Left lung (tissue), 10 donors: ENCODE results near the gene RARRES1. TPM values are rescaled to one million over a fixed set of nuclear protein-coding genes. Genes with fewer than 3 reads are reported as not detected.

ENCODE experiments used
- ATAC-seq: fragments of 200-7000 bp; cut with Tn5 transposase; one replicate; pipeline ENCODE4 v1.9.1; 2020; ENCODE audit warnings: moderate library complexity
- DNase-seq, 4 donors: peaks; one replicate each; pipeline ENCODE4 v3.0.0-alpha.2; 2013 to 2020
- H3K27ac ChIP-seq, 2 donors: fragments of 200-600 bp; sonication (generic) in 1 of 2; one replicate each; pipeline versions ENCODE4 v1.5.0 to v1.8.0; 2020 to 2021
- H3K27me3 ChIP-seq, 2 donors: fragments of 200-600 bp; sonication (generic) in 1 of 2; one replicate each; pipeline versions ENCODE4 v1.5.0 to v1.8.0; 2020 to 2021
- H3K36me3 ChIP-seq, 2 donors: fragments of 200-600 bp; sonication (generic) in 1 of 2; one replicate each; pipeline versions ENCODE4 v1.5.0 to v1.8.0; 2020 to 2021
- H3K4me1 ChIP-seq, 2 donors: fragments of 200-600 bp; one replicate each; pipeline ENCODE4 v1.8.0; 2021
- H3K4me3 ChIP-seq, 2 donors: fragments of 200-600 bp; sonication (generic) in 1 of 2; one replicate each; pipeline versions ENCODE4 v1.5.0 to v1.8.0; 2020 to 2021; ENCODE audit warnings: mild to moderate bottlenecking in 1 of 2
- H3K9me3 ChIP-seq, 2 donors: fragments of 200-600 bp; sonication (generic) in 1 of 2; one replicate each; pipeline versions ENCODE4 v1.5.0 to v1.8.0; 2020 to 2021
- CTCF ChIP-seq, 2 donors: fragments of 200-600 bp; sonication (generic) in 1 of 2; IDR thresholded peaks; one replicate each; pipeline versions ENCODE4 v1.5.0 to v1.8.0; 2021; ENCODE audit warnings: antibody characterized with exemption in 2 of 2
- intact Hi-C, 2 donors: fragments of 100-400 bp; cut with DNase I; formaldehyde crosslinking; loops; one replicate each; pipeline versions ENCODE4 v1.11.2 to v1.14.2; 2022
- polyA plus RNA-seq, 6 donors: library from polyadenylated mRNA; unstranded; fragments of 120-200 nt; gene quantifications; one replicate each; pipeline ENCODE4 v1.2.1, GENCODE V29; 2013; ENCODE audit not compliant: insufficient read length in 6 of 6
- total RNA-seq, 2 donors: library from RNA; stranded (reverse); fragmentation: NEBNext Ultra II Directional; extraction: Animal tissue kit (Norgen Biotek cat#: 25700); gene quantifications; one replicate each; pipeline ENCODE4 v1.2.1, GENCODE V29; 2021
- donor health status: DM: no; HTN: yes; CAD: no.
- donor health status: DM: no; HTN: no; CAD: no.

The RARRES1 gene
- total and polyA plus RNA-seq, 8 donors: 39.4 to 131 (median 65.2) TPM

DNA sequence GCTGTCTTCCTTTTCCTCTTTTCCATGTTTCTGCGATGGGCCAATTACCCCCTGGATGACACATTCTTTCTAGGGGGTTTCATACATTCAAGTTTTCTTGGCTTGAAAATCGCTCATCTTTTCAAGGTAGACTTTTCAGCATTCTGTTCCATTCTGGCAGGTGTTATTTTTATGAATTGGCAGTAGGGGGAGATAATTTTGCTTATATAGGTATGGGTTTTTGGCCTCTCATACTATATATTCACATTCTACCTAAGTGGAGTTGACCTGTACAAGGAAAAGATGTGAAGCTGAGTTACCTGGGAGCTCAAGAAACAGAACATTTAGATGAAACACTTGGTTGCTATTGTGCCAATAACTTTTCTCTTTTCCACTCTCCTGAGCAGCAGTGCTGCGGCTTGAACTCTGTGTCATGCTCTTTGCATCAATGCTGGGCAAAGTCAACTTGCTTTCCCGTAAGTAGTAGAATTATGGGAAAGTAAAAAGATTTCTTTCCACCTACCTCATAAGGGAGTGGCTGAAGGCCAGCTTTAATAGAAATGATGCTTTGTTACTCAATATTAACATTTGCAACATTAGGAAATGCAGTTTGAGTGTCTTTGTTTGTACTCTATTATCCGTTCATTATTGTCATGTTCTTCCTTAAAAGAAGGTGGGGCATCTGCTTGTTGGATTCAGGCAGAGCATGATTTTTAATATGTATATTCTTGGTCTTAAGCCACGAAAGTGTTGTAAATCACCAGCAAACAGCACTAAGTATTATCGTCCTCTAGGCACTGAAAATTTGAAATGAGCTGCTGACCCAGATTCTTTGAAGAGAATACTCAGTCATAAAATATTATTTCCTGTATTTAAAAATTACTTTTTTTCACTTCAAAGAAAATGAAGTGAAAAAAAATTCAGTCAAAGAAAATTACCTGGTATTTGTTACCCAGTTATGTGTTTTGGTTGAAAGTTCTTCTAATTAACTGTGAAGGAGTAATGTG, 41.9 kb upstream of the RARRES1 start:
- Histone ChIP-seq H3K36me3 (no peaks in the 10 kb centered on the region), H3K4me1 (peaks cover 15 to 44% of the 10 kb centered on the region in 2 donors), H3K27ac (peak overlapping the region; percentile 2 to 14), H3K4me3 (no peak overlapping the region), H3K9me3 (no peaks in the 10 kb centered on the region), H3K27me3 (no peaks in the 10 kb centered on the region)
- intact Hi-C loops: no loop called here
- DNase-seq (peak in 2 of 4 donors; percentile 62 to 67), ATAC-seq (peak; percentile 11)
- no peak for TF ChIP-seq CTCF (IDR thresholded peaks at IDR 0.05)

DNA sequence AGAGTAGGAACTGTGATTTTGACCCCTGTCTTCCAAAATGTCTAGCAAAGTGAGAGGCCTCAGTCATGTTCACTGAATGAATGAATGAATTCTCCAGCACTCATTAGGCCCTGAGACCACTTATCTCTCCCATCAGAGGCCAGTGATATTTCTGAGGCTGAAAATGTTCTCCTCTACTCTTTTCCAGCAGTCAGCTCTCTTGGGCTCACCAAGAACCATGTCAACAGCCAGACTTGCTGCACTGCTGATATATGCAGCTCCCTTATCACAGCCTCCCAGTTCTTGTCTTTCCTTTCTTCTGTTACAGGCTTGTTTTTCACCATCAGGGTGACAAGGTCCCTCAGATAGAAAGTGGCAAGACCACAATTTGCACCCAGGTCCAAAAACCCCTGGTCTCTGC, 40.9 kb upstream of the RARRES1 start:
- Histone ChIP-seq H3K36me3 (no peaks in the 10 kb centered on the region), H3K4me3 (no peak overlapping the region), H3K9me3 (no peaks in the 10 kb centered on the region), H3K27me3 (no peaks in the 10 kb centered on the region), H3K4me1 (peaks cover 23 to 47% of the 10 kb centered on the region in 2 donors), H3K27ac (no peak overlapping the region)
- intact Hi-C loops: no loop called here
- no peak for ATAC-seq
- no peak for TF ChIP-seq CTCF (IDR thresholded peaks at IDR 0.05)
- no peak for DNase-seq

- Histone ChIP-seq H3K36me3 (no peaks in the 10 kb centered on the region), H3K9me3 (no peaks in the 10 kb centered on the region), H3K4me1 (peaks cover 28 to 41% of the 10 kb centered on the region in 2 donors), H3K4me3 (no peak overlapping the region), H3K27ac (peak overlapping the region in 1 of 2 donors; percentile 8), H3K27me3 (no peaks in the 10 kb centered on the region)
- DNase-seq: no peak
- TF ChIP-seq CTCF (IDR thresholded peaks at IDR 0.05): no peak
- intact Hi-C loops: no loop called here
- ATAC-seq: no peak
These were observed 39.7 kb upstream of the RARRES1 start for GRCh38 chr3:158771982-158772381.

GRCh38 chr3:158771577-158771976, 39.3 kb upstream of the RARRES1 start:
- TF ChIP-seq CTCF (IDR thresholded peaks at IDR 0.05): no peak
- Histone ChIP-seq H3K27ac (peak overlapping the region in 1 of 2 donors; percentile 8), H3K36me3 (no peaks in the 10 kb centered on the region), H3K4me3 (no peak overlapping the region), H3K27me3 (no peaks in the 10 kb centered on the region), H3K9me3 (no peaks in the 10 kb centered on the region), H3K4me1 (peaks cover 28 to 38% of the 10 kb centered on the region in 2 donors)
- ATAC-seq (peak; percentile 23), DNase-seq (no peak)
- intact Hi-C loops: no loop called here

GRCh38 chr3:158770741-158771350, 38.6 kb upstream of the RARRES1 start:
- no peak for ATAC-seq
- Histone ChIP-seq H3K4me3 (no peak overlapping the region), H3K27ac (no peak overlapping the region), H3K9me3 (no peaks in the 10 kb centered on the region), H3K36me3 (no peaks in the 10 kb centered on the region), H3K27me3 (no peaks in the 10 kb centered on the region), H3K4me1 (peaks cover 28 to 33% of the 10 kb centered on the region in 2 donors)
- DNase-seq: no peak
- no peak for TF ChIP-seq CTCF (IDR thresholded peaks at IDR 0.05)
- intact Hi-C loops: no loop called here
